ENCODE results near the gene IDUA. TPM values are rescaled to one million over a fixed set of nuclear protein-coding genes. Genes with fewer than 3 reads are reported as not detected.

IDUA gene
- total RNA-seq, 1 experiment from 2014 or later = 46.6 TPM

- Histone ChIP-seq H3F3A (ENCODE audit: insufficient read depth, low read depth) (no peaks in the 10 kb centered on the region), H3K36me3 (ENCODE audit: low read depth) (no peaks in the 10 kb centered on the region), H3K4me2 (no peak overlapping the region), H3K27me3 (ENCODE audit: insufficient read depth, low read depth) (no peaks in the 10 kb centered on the region), H3K4me3 (no peak overlapping the region), H2AFZ (no peak overlapping the region), H3K4me1 (replicated peaks; ENCODE audit: insufficient read depth) (no peaks in the 10 kb centered on the region), H3K9me3 (ENCODE audit: insufficient read depth, low read depth) (no peaks in the 10 kb centered on the region), H3K27ac (no peak overlapping the region), H3K79me2 (ENCODE audit: low read depth) (no peaks in the 10 kb centered on the region), H4K20me1 (ENCODE audit: insufficient read depth) (no peaks in the 10 kb centered on the region), H3K9me2 (ENCODE audit: insufficient read depth) (no peaks in the 10 kb centered on the region)
- no peak for DNase-seq
- ChIA-PET CTCF (no interaction called here), POLR2A (ENCODE audit: unreplicated experiment) (no interaction called here)
- intact Hi-C loops (cut with micrococcal nuclease; ENCODE audit: unreplicated experiment) = no loop called here
- no TSS peak for BruUV-seq (replicated peaks)
- no peak for TF ChIP-seq CTCF (conservative IDR thresholded peaks at IDR 0.05)
- no peak for TF ChIP-seq EZH2 (IDR thresholded peaks at IDR 0.05; ENCODE audit: low read depth)
Observed at GRCh38 chr4:946103-946450, 40.8 kb upstream of the IDUA start.

GRCh38 chr4:946517-947471 is 40.0 kb upstream of the IDUA start:
- Histone ChIP-seq H4K20me1 (ENCODE audit: insufficient read depth) (no peaks in the 10 kb centered on the region), H3K4me1 (replicated peaks; ENCODE audit: insufficient read depth) (no peaks in the 10 kb centered on the region), H3F3A (ENCODE audit: insufficient read depth, low read depth) (no peaks in the 10 kb centered on the region), H3K27me3 (ENCODE audit: insufficient read depth, low read depth) (no peaks in the 10 kb centered on the region), H3K9me2 (ENCODE audit: insufficient read depth) (no peaks in the 10 kb centered on the region), H2AFZ (no peak overlapping the region), H3K9me3 (ENCODE audit: insufficient read depth, low read depth) (no peaks in the 10 kb centered on the region), H3K27ac (no peak overlapping the region), H3K4me2 (no peak overlapping the region), H3K36me3 (ENCODE audit: low read depth) (no peaks in the 10 kb centered on the region), H3K4me3 (no peak overlapping the region), H3K79me2 (ENCODE audit: low read depth) (no peaks in the 10 kb centered on the region)
- no TSS peak for BruUV-seq (replicated peaks)
- CTCF ChIA-PET = no interaction called here
- no peak for TF ChIP-seq CTCF (conservative IDR thresholded peaks at IDR 0.05)
- TF ChIP-seq EZH2 (IDR thresholded peaks at IDR 0.05; ENCODE audit: low read depth) = no peak
- intact Hi-C loops (cut with micrococcal nuclease; ENCODE audit: unreplicated experiment) = no loop called here
- POLR2A ChIA-PET (ENCODE audit: unreplicated experiment) = no interaction called here
- no peak for DNase-seq

- Histone ChIP-seq H3K27ac (no peak overlapping the region), H2AFZ (no peak overlapping the region), H3K79me2 (ENCODE audit: low read depth) (no peaks in the 10 kb centered on the region), H3K9me3 (ENCODE audit: insufficient read depth, low read depth) (no peaks in the 10 kb centered on the region), H3K36me3 (ENCODE audit: low read depth) (no peaks in the 10 kb centered on the region), H3F3A (ENCODE audit: insufficient read depth, low read depth) (no peaks in the 10 kb centered on the region), H3K27me3 (ENCODE audit: insufficient read depth, low read depth) (no peaks in the 10 kb centered on the region), H3K9me2 (ENCODE audit: insufficient read depth) (no peaks in the 10 kb centered on the region), H3K4me3 (no peak overlapping the region), H3K4me2 (no peak overlapping the region), H4K20me1 (ENCODE audit: insufficient read depth) (no peaks in the 10 kb centered on the region), H3K4me1 (replicated peaks; ENCODE audit: insufficient read depth) (no peaks in the 10 kb centered on the region)
- ChIA-PET CTCF (no interaction called here), POLR2A (ENCODE audit: unreplicated experiment) (no interaction called here)
- no peak for DNase-seq
- TF ChIP-seq CTCF (conservative IDR thresholded peaks at IDR 0.05) = no peak
- BruUV-seq (replicated peaks) = no TSS peak
- intact Hi-C loops (cut with micrococcal nuclease; ENCODE audit: unreplicated experiment) = no loop called here
Observed at GRCh38 chr4:947491-947971, 39.3 kb upstream of the IDUA start.
